ENCODE measurements around the gene DCDC2C.

DCDC2C gene

DNA sequence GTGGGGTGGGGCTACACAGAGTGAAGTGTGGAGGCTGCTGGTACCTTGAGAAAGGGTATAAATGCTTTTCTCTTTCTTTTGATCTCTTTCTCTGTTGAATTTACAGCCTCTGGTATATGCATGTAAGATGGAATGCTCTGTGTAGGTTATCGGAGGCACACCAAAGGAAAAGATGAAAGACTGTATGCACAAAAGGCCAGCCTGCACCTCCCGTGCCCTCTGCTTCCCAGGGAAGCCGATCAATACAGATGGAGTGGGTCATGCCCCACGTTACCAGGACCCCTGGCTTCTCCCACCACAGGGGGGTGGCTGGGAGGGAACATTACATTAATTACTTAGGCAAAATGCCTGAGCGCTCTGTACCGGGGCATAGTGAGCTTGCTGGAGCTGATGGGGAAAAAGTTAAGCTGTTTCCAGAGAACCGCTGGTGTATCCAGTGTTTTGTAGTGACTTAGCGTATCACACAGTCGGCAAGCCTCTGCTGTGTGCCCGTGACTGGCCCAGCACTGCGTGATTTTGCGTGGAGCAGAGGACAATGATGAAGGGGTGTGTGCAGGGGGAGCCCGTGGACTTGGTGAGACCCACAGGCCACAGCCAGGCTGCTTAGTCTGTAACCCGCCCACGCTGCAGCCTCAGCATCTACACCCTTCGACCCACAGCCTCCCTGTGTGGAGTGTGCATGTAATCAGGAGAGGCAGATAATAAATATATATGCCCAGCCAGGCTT, 37.3 kb upstream of the DCDC2C start:
- no peak for ATAC-seq (ENCODE audit: low read depth)

DNA sequence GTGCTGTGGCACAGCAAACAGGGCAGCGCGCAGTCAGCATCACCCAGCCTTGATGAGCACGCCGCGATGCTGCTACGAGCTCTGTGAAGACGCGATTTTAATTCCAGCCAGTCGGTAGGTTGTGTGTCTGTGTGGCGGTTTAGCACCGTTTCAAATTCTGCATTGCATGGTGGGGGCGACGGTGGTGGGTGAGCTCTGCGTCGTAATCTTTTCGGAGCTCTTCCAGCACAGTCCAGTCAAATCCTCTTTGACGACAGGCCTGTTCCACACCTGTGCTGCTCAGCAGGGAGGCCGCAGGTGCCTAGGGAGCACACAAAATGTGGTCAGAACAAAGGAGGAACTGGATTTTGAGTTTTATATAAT, 36.8 kb upstream of the DCDC2C start:
- H3K27ac Mint-ChIP-seq: no peak overlapping the region
- no peaks in the 10 kb centered on the region for H3K36me3 Mint-ChIP-seq
- H3K9me3 Mint-ChIP-seq: peaks cover 3% of the 10 kb centered on the region
- ATAC-seq (ENCODE audit: low read depth) (no peak), DNase-seq (ENCODE audit: low spot score in 2 of 2) (no peak)
- peaks cover 6% of the 10 kb centered on the region for H3K4me1 Mint-ChIP-seq
- peaks cover 11% of the 10 kb centered on the region for H3K27me3 Mint-ChIP-seq
- no peak overlapping the region for H3K4me3 Mint-ChIP-seq

More for the DNA sequence above, 37.3 kb upstream of the DCDC2C start:
- Mint-ChIP-seq H3K4me3 (no peak overlapping the region), H3K36me3 (no peaks in the 10 kb centered on the region), H3K27ac (no peak overlapping the region), H3K4me1 (peaks cover 6% of the 10 kb centered on the region), H3K9me3 (peaks cover 3% of the 10 kb centered on the region), H3K27me3 (peaks cover 11% of the 10 kb centered on the region)
- DNase-seq (ENCODE audit: low spot score in 2 of 2): no peak

GRCh38 chr2:3667151-3667631, 36.2 kb upstream of the DCDC2C start:
- Mint-ChIP-seq H3K9me3 (peaks cover 3% of the 10 kb centered on the region), H3K4me3 (no peak overlapping the region), H3K27me3 (peaks cover 11% of the 10 kb centered on the region), H3K4me1 (peaks cover 3% of the 10 kb centered on the region), H3K36me3 (no peaks in the 10 kb centered on the region), H3K27ac (no peak overlapping the region)
- ATAC-seq (ENCODE audit: low read depth) (peak; percentile 14), DNase-seq (ENCODE audit: low spot score in 2 of 2) (no peak)

- Mint-ChIP-seq H3K27me3 (peaks cover 11% of the 10 kb centered on the region), H3K36me3 (no peaks in the 10 kb centered on the region), H3K27ac (no peak overlapping the region), H3K4me3 (no peak overlapping the region), H3K4me1 (no peaks in the 10 kb centered on the region), H3K9me3 (peaks cover 3% of the 10 kb centered on the region)
- DNase-seq (ENCODE audit: low spot score in 2 of 2) (no peak), ATAC-seq (ENCODE audit: low read depth) (no peak)
These were observed 33.7 kb upstream of the DCDC2C start for GRCh38 chr2:3669656-3670055.

- Mint-ChIP-seq H3K4me3 (no peak overlapping the region), H3K27me3 (peaks cover 11% of the 10 kb centered on the region), H3K36me3 (no peaks in the 10 kb centered on the region), H3K4me1 (no peaks in the 10 kb centered on the region), H3K27ac (no peak overlapping the region), H3K9me3 (peaks cover 2% of the 10 kb centered on the region)
- ATAC-seq (ENCODE audit: low read depth) (no peak), DNase-seq (ENCODE audit: low spot score in 2 of 2) (no peak)
These were observed 33.0 kb upstream of the DCDC2C start for GRCh38 chr2:3670376-3670775.

DNA sequence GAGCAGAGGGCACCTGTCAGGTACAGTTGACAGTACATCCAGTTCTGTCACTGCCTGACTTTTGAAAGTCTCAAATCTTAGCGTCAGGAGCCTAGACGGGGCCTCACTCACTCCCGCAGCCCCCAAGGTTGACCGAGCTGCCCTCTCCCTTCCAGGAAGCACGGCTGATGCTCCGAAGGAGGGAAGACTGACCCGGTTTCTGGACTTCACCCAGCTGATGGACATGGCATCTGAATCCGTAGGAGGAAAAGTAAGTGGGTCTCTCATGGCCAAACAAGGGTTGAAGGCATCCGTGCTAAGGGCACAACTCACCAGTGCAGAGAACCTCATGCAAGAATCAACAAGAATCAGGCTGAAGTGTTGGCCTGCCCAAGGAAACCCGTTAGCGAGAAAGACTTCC, 32.4 kb upstream of the DCDC2C start:
- Mint-ChIP-seq H3K4me1 (no peaks in the 10 kb centered on the region), H3K9me3 (no peaks in the 10 kb centered on the region), H3K4me3 (no peak overlapping the region), H3K36me3 (no peaks in the 10 kb centered on the region), H3K27ac (no peak overlapping the region), H3K27me3 (peaks cover 11% of the 10 kb centered on the region)
- no peak for ATAC-seq (ENCODE audit: low read depth)
- DNase-seq (ENCODE audit: low spot score in 2 of 2): no peak

GRCh38 chr2:3672861-3673678, 30.3 kb upstream of the DCDC2C start:
- H3K9me3 Mint-ChIP-seq: no peaks in the 10 kb centered on the region
- no peaks in the 10 kb centered on the region for H3K36me3 Mint-ChIP-seq
- no peak overlapping the region for H3K4me3 Mint-ChIP-seq
- no peaks in the 10 kb centered on the region for H3K4me1 Mint-ChIP-seq
- DNase-seq (ENCODE audit: low spot score in 2 of 2) (no peak), ATAC-seq (ENCODE audit: low read depth) (no peak)
- peaks cover 11% of the 10 kb centered on the region for H3K27me3 Mint-ChIP-seq
- H3K27ac Mint-ChIP-seq: no peak overlapping the region

DNA sequence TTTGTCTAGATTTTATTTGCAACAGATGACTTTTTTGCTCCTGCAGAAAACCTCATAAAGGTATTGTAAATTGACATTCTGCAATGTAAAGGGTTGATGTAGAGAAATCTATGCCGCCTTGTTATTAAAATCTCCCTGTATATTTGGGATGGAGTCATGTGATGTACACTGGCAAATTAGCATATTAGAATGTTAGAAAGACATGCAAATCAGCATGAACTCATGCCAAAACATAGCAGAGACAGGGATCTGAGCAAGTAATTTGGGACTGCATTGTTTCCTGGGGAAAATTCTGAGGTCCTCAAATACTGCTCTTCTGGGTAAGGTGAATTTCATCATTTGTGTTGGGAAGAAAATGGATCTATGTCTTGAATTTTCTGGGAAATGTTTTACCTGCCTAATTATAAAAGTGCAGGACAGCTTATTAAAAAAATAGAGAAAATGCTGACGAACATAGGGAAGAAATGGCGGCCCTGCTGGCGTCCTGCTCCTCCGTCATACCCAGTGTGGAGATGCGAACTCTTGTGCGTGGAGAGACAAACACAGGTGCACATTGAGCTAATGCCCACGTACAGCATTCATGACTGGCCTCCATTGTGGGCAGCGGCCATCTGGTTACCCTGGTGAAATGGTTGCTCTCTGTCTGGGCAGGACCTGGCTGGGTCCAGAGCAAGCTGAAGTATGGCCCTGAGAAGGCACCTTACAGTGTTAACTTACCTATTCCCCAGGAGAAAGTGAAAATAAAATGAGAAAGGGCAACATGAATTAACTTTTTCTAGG, 29.1 kb upstream of the DCDC2C start:
- no peak overlapping the region for H3K27ac Mint-ChIP-seq
- DNase-seq (ENCODE audit: low spot score in 2 of 2) (no peak), ATAC-seq (ENCODE audit: low read depth) (no peak)
- peaks cover 10% of the 10 kb centered on the region for H3K27me3 Mint-ChIP-seq
- no peak overlapping the region for H3K4me3 Mint-ChIP-seq
- H3K4me1 Mint-ChIP-seq: no peaks in the 10 kb centered on the region
- H3K9me3 Mint-ChIP-seq: no peaks in the 10 kb centered on the region
- H3K36me3 Mint-ChIP-seq: no peaks in the 10 kb centered on the region

- no peak for DNase-seq (ENCODE audit: low spot score in 2 of 2)
- Mint-ChIP-seq H3K9me3 (no peaks in the 10 kb centered on the region), H3K36me3 (no peaks in the 10 kb centered on the region), H3K4me3 (no peak overlapping the region), H3K27me3 (peaks cover 5% of the 10 kb centered on the region), H3K4me1 (peaks cover 2% of the 10 kb centered on the region), H3K27ac (no peak overlapping the region)
- no peak for ATAC-seq (ENCODE audit: low read depth)
These were observed 27.7 kb upstream of the DCDC2C start for GRCh38 chr2:3675687-3676086.

DNA sequence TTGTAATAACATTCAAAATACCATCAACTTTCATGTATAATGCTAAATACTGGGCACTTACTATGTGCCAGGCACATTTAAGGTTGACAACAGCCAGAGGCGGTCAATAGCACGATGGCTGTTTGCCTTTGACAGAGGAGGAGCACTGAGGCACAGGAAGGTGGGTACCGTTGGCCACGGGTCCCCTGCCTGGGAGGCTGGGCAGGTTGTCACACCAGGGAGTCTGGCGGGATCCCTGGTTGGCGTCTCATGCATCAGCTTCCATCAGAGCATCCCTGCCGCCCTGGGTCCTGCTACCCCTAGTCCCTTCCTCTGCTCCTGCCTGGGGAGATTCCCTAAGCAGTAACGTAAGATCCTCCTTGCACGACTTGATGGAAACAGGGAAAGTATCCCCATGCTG, 25.9 kb upstream of the DCDC2C start:
- ATAC-seq (ENCODE audit: low read depth) (no peak), DNase-seq (ENCODE audit: low spot score in 2 of 2) (no peak)
- no peaks in the 10 kb centered on the region for H3K36me3 Mint-ChIP-seq
- peaks cover 5% of the 10 kb centered on the region for H3K4me1 Mint-ChIP-seq
- no peak overlapping the region for H3K27ac Mint-ChIP-seq
- H3K4me3 Mint-ChIP-seq: no peak overlapping the region
- peaks cover 5% of the 10 kb centered on the region for H3K27me3 Mint-ChIP-seq
- H3K9me3 Mint-ChIP-seq: no peaks in the 10 kb centered on the region

- DNase-seq (ENCODE audit: low spot score in 2 of 2) (no peak), ATAC-seq (ENCODE audit: low read depth) (no peak)
- peaks cover 5% of the 10 kb centered on the region for H3K27me3 Mint-ChIP-seq
- no peak overlapping the region for H3K27ac Mint-ChIP-seq
- no peak overlapping the region for H3K4me3 Mint-ChIP-seq
- peaks cover 5% of the 10 kb centered on the region for H3K4me1 Mint-ChIP-seq
- H3K9me3 Mint-ChIP-seq: no peaks in the 10 kb centered on the region
- H3K36me3 Mint-ChIP-seq: no peaks in the 10 kb centered on the region
These were observed 25.2 kb upstream of the DCDC2C start for GRCh38 chr2:3678212-3678611.

DNA sequence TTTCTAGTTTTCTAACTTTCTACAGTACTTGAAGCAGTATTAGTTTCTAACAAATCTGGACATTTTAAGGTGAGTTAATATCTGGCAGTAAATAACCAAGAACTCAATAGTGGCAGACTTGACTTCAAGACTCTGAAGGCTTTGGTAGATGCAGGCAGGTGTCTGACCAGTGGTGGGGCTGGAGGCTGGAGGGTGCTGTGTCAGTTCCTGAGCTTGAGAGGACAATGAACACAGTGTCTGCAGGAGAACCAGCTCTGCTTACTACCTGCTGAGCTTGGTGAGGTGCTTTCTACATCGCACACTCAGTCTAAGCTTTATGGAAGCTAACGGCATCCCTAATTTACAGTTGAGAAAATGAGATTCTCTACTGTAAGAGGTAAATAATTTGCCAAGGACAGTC, 24.2 kb upstream of the DCDC2C start:
- Mint-ChIP-seq H3K27ac (no peak overlapping the region), H3K4me1 (peaks cover 5% of the 10 kb centered on the region), H3K36me3 (no peaks in the 10 kb centered on the region), H3K4me3 (no peak overlapping the region), H3K27me3 (peaks cover 5% of the 10 kb centered on the region), H3K9me3 (no peaks in the 10 kb centered on the region)
- ATAC-seq (ENCODE audit: low read depth) (no peak), DNase-seq (ENCODE audit: low spot score in 2 of 2) (no peak)

GRCh38 chr2:3679616-3680393, 23.6 kb upstream of the DCDC2C start:
- ATAC-seq (ENCODE audit: low read depth) (no peak), DNase-seq (ENCODE audit: low spot score in 2 of 2) (no peak)
- no peak overlapping the region for H3K4me3 Mint-ChIP-seq
- H3K36me3 Mint-ChIP-seq: no peaks in the 10 kb centered on the region
- H3K9me3 Mint-ChIP-seq: no peaks in the 10 kb centered on the region
- peaks cover 5% of the 10 kb centered on the region for H3K4me1 Mint-ChIP-seq
- H3K27ac Mint-ChIP-seq: no peak overlapping the region
- H3K27me3 Mint-ChIP-seq: peaks cover 5% of the 10 kb centered on the region
